GM12874 (cell line): ENCODE results near the gene UBE2E1.

Experiments used
- CTCF ChIP-seq: IDR thresholded peaks from 2 replicates; pipeline ENCODE4 v1.5.1; 2011; ENCODE audit warnings: low read depth, mild to moderate bottlenecking, control low read depth, low read length, moderate library complexity; ENCODE audit not compliant: insufficient read depth

Gene UBE2E1

GRCh38 chr3:23822559-23822958 is 16.8 kb downstream of the UBE2E1 start:
- TF ChIP-seq CTCF = no peak

GRCh38 chr3:23823620-23824019 is 17.9 kb downstream of the UBE2E1 start:
- no peak for TF ChIP-seq CTCF

DNA sequence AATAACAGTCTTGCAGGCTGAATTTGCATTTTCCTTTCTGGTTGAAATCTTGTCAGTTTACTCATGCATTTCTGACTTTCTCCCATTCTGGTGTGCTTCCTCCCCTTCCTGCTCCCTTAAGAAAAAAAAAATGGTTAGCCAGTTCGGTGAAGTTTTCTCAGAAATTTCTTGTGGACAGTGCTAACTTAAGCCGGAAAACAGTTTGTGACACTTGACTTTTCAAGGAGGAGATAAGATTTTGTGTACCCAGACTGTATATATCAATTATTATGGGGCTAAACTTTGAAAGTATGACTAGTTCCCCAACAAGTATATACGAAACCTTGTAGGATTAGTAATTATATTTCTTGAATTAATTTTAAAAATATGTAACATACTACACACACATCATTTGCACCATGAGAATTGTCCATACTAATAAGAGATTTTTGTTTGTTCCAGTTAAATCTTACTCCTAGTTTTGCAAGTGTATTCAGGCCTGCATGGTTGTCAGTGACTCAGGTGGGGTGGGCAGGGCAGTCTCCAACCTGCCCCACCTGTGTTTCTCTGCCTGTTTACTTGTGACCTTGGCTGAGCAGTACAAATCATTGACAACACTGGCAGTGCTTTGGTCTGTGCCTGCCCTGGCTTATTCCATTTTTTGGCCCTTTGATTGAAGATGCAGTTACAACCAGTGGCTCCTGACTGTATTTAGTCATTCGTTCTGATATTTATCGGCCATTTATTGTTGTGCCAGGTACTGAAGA is 19.1 kb downstream of the UBE2E1 start:
- no peak for TF ChIP-seq CTCF

GRCh38 chr3:23825802-23826201 is 20.0 kb downstream of the UBE2E1 start:
- TF ChIP-seq CTCF = no peak

- no peak for TF ChIP-seq CTCF
Measured at GRCh38 chr3:23826382-23827064, 20.8 kb downstream of the UBE2E1 start.

GRCh38 chr3:23829242-23829934 is 23.6 kb downstream of the UBE2E1 start:
- no peak for TF ChIP-seq CTCF

- no peak for TF ChIP-seq CTCF
Measured at GRCh38 chr3:23830869-23831484, 25.2 kb downstream of the UBE2E1 start.
